Renal cortex interstitium (tissue), 11 donors: ENCODE measurements around the gene EXOSC6. TPM values are rescaled to one million over a fixed set of nuclear protein-coding genes. Genes with fewer than 3 reads are reported as not detected.
A peak's percentile ranks its signal among the peaks of the same experiment; 100 is the strongest.
"Not testable (repeated sequence)": the region's sequence is repeated elsewhere in the genome, so short reads cannot be mapped to it uniquely, and the experiment has no call there.

ENCODE experiments used
- DNase-seq, 11 donors: peaks; one replicate each; pipeline ENCODE4 v3.0.0-alpha.2; 2013; ENCODE audit warnings: low read depth in 9 of 11, low spot score in 4 of 11; ENCODE audit errors: extremely low read depth in 1 of 11
- polyA plus RNA-seq, 3 donors: library from polyadenylated mRNA; unstranded; fragments of 120-200 nt; gene quantifications; one replicate each; pipeline ENCODE4 v1.2.1, GENCODE V29; 2013; ENCODE audit not compliant: insufficient read length in 3 of 3

EXOSC6 gene
- polyA plus RNA-seq, 3 donors: 14.5 to 18.3 (median 16.3) TPM

- DNase-seq: not testable (repeated sequence)
These were observed 29.2 kb downstream of the EXOSC6 start for GRCh38 chr16:70222574-70222973.

- not testable (repeated sequence) for DNase-seq
These were observed 33.2 kb downstream of the EXOSC6 start for GRCh38 chr16:70218586-70218985.

GRCh38 chr16:70206382-70206781 is 45.4 kb downstream of the EXOSC6 start:
- DNase-seq: not testable (repeated sequence)

GRCh38 chr16:70204668-70205405 is 46.9 kb downstream of the EXOSC6 start:
- DNase-seq: not testable (repeated sequence)

- not testable (repeated sequence) for DNase-seq
These were observed 47.7 kb downstream of the EXOSC6 start for GRCh38 chr16:70204010-70204409.

- DNase-seq: not testable (repeated sequence)
These were observed 48.2 kb downstream of the EXOSC6 start for GRCh38 chr16:70203508-70203907.

GRCh38 chr16:70200063-70200462 is 51.7 kb downstream of the EXOSC6 start:
- DNase-seq: not testable (repeated sequence)

GRCh38 chr16:70199170-70199569 is 52.6 kb downstream of the EXOSC6 start:
- not testable (repeated sequence) for DNase-seq

- DNase-seq: peak in 3 of 11 donors; percentile 3 to 13 (median 7)
These were observed 53.1 kb downstream of the EXOSC6 start for GRCh38 chr16:70198666-70199065.

- DNase-seq: not testable (repeated sequence)
These were observed 53.5 kb downstream of the EXOSC6 start for GRCh38 chr16:70198230-70198629.

- not testable (repeated sequence) for DNase-seq
These were observed 54.1 kb downstream of the EXOSC6 start for GRCh38 chr16:70197611-70198010.

Other genes with a start within 250 kb of the EXOSC6 start
- 10 to 100 TPM; 32.8 to 49.3 (median 36.6) TPM for gene PDPR, start 137.6 kb downstream of the EXOSC6 start, polyA plus RNA-seq
- 10 to 100 TPM; 51.2 to 74.9 (median 67.8) TPM for gene CLEC18C, start 78.2 kb downstream of the EXOSC6 start, polyA plus RNA-seq
- 10 to 100 TPM; 82.2 to 85.2 (median 83.0) TPM for gene AARS1, start 37.6 kb upstream of the EXOSC6 start, polyA plus RNA-seq
- 10 to 100 TPM; 33.0 to 36.4 (median 33.9) TPM for gene DDX19B, start 47.2 kb upstream of the EXOSC6 start, polyA plus RNA-seq
- gene DDX19A, start 95.0 kb upstream of the EXOSC6 start, polyA plus RNA-seq: 10 to 100 TPM; 50.7 to 52.1 (median 52.0) TPM
- gene ST3GAL2, start 187.2 kb upstream of the EXOSC6 start, polyA plus RNA-seq: 10 to 100 TPM; 24.8 to 34.1 (median 27.4) TPM
- gene FCSK, start 202.7 kb upstream of the EXOSC6 start, polyA plus RNA-seq: 10 to 100 TPM; 13.5 to 21.1 (median 15.2) TPM